Measurements from ENCODE around the gene RPH3AL.

GRCh38 chr17:345992-346785 lies 6.4 kb downstream of the RPH3AL start:
- TF ChIP-seq, protein P1, sequence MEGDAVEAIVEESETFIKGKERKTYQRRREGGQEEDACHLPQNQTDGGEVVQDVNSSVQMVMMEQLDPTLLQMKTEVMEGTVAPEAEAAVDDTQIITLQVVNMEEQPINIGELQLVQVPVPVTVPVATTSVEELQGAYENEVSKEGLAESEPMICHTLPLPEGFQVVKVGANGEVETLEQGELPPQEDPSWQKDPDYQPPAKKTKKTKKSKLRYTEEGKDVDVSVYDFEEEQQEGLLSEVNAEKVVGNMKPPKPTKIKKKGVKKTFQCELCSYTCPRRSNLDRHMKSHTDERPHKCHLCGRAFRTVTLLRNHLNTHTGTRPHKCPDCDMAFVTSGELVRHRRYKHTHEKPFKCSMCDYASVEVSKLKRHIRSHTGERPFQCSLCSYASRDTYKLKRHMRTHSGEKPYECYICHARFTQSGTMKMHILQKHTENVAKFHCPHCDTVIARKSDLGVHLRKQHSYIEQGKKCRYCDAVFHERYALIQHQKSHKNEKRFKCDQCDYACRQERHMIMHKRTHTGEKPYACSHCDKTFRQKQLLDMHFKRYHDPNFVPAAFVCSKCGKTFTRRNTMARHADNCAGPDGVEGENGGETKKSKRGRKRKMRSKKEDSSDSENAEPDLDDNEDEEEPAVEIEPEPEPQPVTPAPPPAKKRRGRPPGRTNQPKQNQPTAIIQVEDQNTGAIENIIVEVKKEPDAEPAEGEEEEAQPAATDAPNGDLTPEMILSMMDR (conservative IDR thresholded peaks at IDR 0.05) = no peak
- no peak for TF ChIP-seq EZH2 (IDR thresholded peaks at IDR 0.05; ENCODE audit: low read depth)
